WTC11 (cell line): ENCODE results near the gene MMAB. TPM values are rescaled to one million over a fixed set of nuclear protein-coding genes. Genes with fewer than 3 reads are reported as not detected.

Experiments used
- ATAC-seq: fragments of 200-7000 bp; cut with Tn5 transposase; 2 replicates; pipeline ENCODE4 v1.10.0; 2021; ENCODE audit warnings: mild to moderate bottlenecking, moderate library complexity
- CTCF ChIA-PET: fragments of 300-600 bp; sonication (Branson Sonifier 250); formaldehyde crosslinking; loops from one replicate; lab custom pipeline; 2021; ENCODE audit warnings: antibody characterized with exemption; lab: Charles Lee
- POLR2A ChIA-PET: fragments of 350-600 bp; sonication (Branson Sonifier 250); formaldehyde crosslinking; loops from one replicate; lab custom pipeline; 2021; ENCODE audit warnings: antibody characterized with exemption; lab: Charles Lee
- DNase-seq: peaks from one replicate; pipeline ENCODE4 v3.0.0; 2021; ENCODE audit warnings: low spot score
- H3K27ac Mint-ChIP-seq: 2 replicates; pipeline ENCODE4 v1.8.0; 2021; ENCODE audit warnings: mixed read lengths
- H3K27me3 Mint-ChIP-seq: 2 replicates; pipeline ENCODE4 v1.8.0; 2021; ENCODE audit warnings: low read depth, mild to moderate bottlenecking, moderate library complexity, mixed read lengths
- H3K36me3 Mint-ChIP-seq: 2 replicates; pipeline ENCODE4 v1.8.0; 2021; ENCODE audit warnings: mixed read lengths
- H3K4me1 Mint-ChIP-seq: 2 replicates; pipeline ENCODE4 v1.8.0; 2022; ENCODE audit warnings: mixed read lengths
- H3K4me3 Mint-ChIP-seq: 2 replicates; pipeline ENCODE4 v1.8.0; 2021; ENCODE audit warnings: mild to moderate bottlenecking, moderate library complexity, mixed read lengths
- H3K9me3 Mint-ChIP-seq: 2 replicates; pipeline ENCODE4 v1.8.0; 2021; ENCODE audit warnings: mixed read lengths
- AR ChIP-seq: fragments of 250-450 bp; sonication (Bioruptor Pico); IDR thresholded peaks from 2 replicates; pipeline ENCODE4 v1.9.0; 2021; ENCODE audit warnings: mild to moderate bottlenecking
- ATF1 ChIP-seq: sonication (generic); formaldehyde crosslinking; IDR thresholded peaks from 2 replicates; pipeline ENCODE4 v1.8.1; 2023; ENCODE audit warnings: mild to moderate bottlenecking, moderate library complexity, missing genetic modification reagents
- CDX4 ChIP-seq: fragments of 250-450 bp; sonication (Bioruptor Pico); IDR thresholded peaks from 2 replicates; pipeline ENCODE4 v1.9.0; 2021; ENCODE audit warnings: moderate library complexity, mild to moderate bottlenecking, inconsistent platforms, borderline replicate concordance
- EMX1 ChIP-seq: fragments of 250-450 bp; sonication (Bioruptor Pico); IDR thresholded peaks from 2 replicates; pipeline ENCODE4 v1.8.0; 2021; ENCODE audit warnings: mild to moderate bottlenecking
- FOXK1 ChIP-seq: sonication (generic); formaldehyde crosslinking; IDR thresholded peaks from 2 replicates; pipeline ENCODE4 v1.8.0; 2022; ENCODE audit warnings: mild to moderate bottlenecking, moderate library complexity, missing genetic modification reagents
- FOXP1 ChIP-seq: sonication (generic); formaldehyde crosslinking; IDR thresholded peaks from 2 replicates; pipeline ENCODE4 v1.8.0; 2022; ENCODE audit warnings: missing genetic modification reagents, mild to moderate bottlenecking, moderate library complexity, borderline replicate concordance
- MAX ChIP-seq: sonication (generic); formaldehyde crosslinking; IDR thresholded peaks from 2 replicates; pipeline ENCODE4 v1.8.0; 2022; ENCODE audit warnings: mild to moderate bottlenecking, missing genetic modification reagents
- MYBL2 ChIP-seq: sonication (generic); formaldehyde crosslinking; IDR thresholded peaks from 2 replicates; pipeline ENCODE4 v1.8.1; 2023; ENCODE audit warnings: mild to moderate bottlenecking, moderate library complexity, missing genetic modification reagents
- NFYB ChIP-seq: sonication (generic); formaldehyde crosslinking; conservative IDR thresholded peaks from 2 replicates; pipeline ENCODE4 v1.8.0; 2022; ENCODE audit warnings: low read depth, missing genetic modification reagents
- PREB ChIP-seq: sonication (generic); formaldehyde crosslinking; IDR thresholded peaks from 2 replicates; pipeline ENCODE4 v1.8.1; 2022; ENCODE audit warnings: mild to moderate bottlenecking, missing genetic modification reagents, moderate library complexity, borderline replicate concordance
- PRRX2 ChIP-seq: fragments of 250-450 bp; sonication (Bioruptor Pico); IDR thresholded peaks from 2 replicates; pipeline ENCODE4 v1.8.0; 2021; ENCODE audit warnings: mild to moderate bottlenecking
- RORB ChIP-seq: fragments of 250-450 bp; sonication (Bioruptor Pico); IDR thresholded peaks from 2 replicates; pipeline ENCODE4 v1.9.0; 2021; ENCODE audit warnings: mild to moderate bottlenecking
- TEAD1 ChIP-seq: sonication (generic); formaldehyde crosslinking; IDR thresholded peaks from 2 replicates; pipeline ENCODE4 v1.8.0; 2022; ENCODE audit warnings: mild to moderate bottlenecking, missing genetic modification reagents
- ZNF232 ChIP-seq: sonication (generic); formaldehyde crosslinking; IDR thresholded peaks from 2 replicates; pipeline ENCODE4 v1.8.0; 2022; ENCODE audit warnings: mild to moderate bottlenecking, missing genetic modification reagents
- total RNA-seq: library from RNA; stranded (reverse); gene quantifications from 3 replicates; pipeline ENCODE4 v1.2.3, GENCODE V29; 2021
- TF ChIP-seq, protein P1 (sequence below): sonication (generic); formaldehyde crosslinking; IDR thresholded peaks from 2 replicates; pipeline ENCODE4 v1.8.0; 2023; ENCODE audit warnings: missing genetic modification reagents
- TF ChIP-seq, protein P2 (sequence below): fragments of 250-450 bp; sonication (Bioruptor Pico); conservative IDR thresholded peaks from 2 replicates; pipeline ENCODE4 v1.9.0; 2021; ENCODE audit warnings: mild to moderate bottlenecking

The MMAB gene
- total RNA-seq, 1 experiment from 2014 or later, result 22.0 TPM

GRCh38 chr12:109562871-109563270 lies 10.4 kb downstream of the MMAB start:
- no peak overlapping the region for H3K27ac Mint-ChIP-seq
- peaks cover 22% of the 10 kb centered on the region for H3K36me3 Mint-ChIP-seq
- no peak for TF ChIP-seq EMX1 (CRISPR knock-in tag)
- TF ChIP-seq FOXK1 (CRISPR knock-in tag), result no peak
- TF ChIP-seq MAX (CRISPR knock-in tag), result no peak
- no peak for TF ChIP-seq ATF1 (CRISPR knock-in tag)
- TF ChIP-seq ZNF232 (CRISPR knock-in tag), result no peak
- TF ChIP-seq PREB (CRISPR knock-in tag), result no peak
- TF ChIP-seq MYBL2 (CRISPR knock-in tag), result no peak
- ATAC-seq, result no peak
- peaks cover 7% of the 10 kb centered on the region; the same call in 1 of the 2 replicates for H3K9me3 Mint-ChIP-seq
- no peaks in the 10 kb centered on the region for H3K4me1 Mint-ChIP-seq
- DNase-seq, result no peak
- H3K4me3 Mint-ChIP-seq, result no peak overlapping the region
- ChIA-PET CTCF (interaction anchor here (0.7 kb wide), 1 partner anchor 35 kb away, joined by 3 read pairs; no protein-coding TSS in a partner anchor), POLR2A (no interaction called here)
- H3K27me3 Mint-ChIP-seq, result no peaks in the 10 kb centered on the region

GRCh38 chr12:109561711-109562030 lies 11.6 kb downstream of the MMAB start:
- no peak overlapping the region for H3K27ac Mint-ChIP-seq
- H3K4me1 Mint-ChIP-seq, result no peaks in the 10 kb centered on the region
- H3K9me3 Mint-ChIP-seq, result peaks cover 7% of the 10 kb centered on the region; the same call in 1 of the 2 replicates
- TF ChIP-seq, protein P1, sequence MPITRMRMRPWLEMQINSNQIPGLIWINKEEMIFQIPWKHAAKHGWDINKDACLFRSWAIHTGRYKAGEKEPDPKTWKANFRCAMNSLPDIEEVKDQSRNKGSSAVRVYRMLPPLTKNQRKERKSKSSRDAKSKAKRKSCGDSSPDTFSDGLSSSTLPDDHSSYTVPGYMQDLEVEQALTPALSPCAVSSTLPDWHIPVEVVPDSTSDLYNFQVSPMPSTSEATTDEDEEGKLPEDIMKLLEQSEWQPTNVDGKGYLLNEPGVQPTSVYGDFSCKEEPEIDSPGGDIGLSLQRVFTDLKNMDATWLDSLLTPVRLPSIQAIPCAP (CRISPR knock-in tag), result no peak
- TF ChIP-seq PRRX2 (CRISPR knock-in tag) (no peak), ATF1 (CRISPR knock-in tag) (no peak), FOXP1 (no peak), RORB (CRISPR knock-in tag) (no peak), AR (CRISPR knock-in tag) (no peak), CDX4 (no peak), TEAD1 (CRISPR knock-in tag) (no peak), NFYB (no peak)
- TF ChIP-seq, protein P2, sequence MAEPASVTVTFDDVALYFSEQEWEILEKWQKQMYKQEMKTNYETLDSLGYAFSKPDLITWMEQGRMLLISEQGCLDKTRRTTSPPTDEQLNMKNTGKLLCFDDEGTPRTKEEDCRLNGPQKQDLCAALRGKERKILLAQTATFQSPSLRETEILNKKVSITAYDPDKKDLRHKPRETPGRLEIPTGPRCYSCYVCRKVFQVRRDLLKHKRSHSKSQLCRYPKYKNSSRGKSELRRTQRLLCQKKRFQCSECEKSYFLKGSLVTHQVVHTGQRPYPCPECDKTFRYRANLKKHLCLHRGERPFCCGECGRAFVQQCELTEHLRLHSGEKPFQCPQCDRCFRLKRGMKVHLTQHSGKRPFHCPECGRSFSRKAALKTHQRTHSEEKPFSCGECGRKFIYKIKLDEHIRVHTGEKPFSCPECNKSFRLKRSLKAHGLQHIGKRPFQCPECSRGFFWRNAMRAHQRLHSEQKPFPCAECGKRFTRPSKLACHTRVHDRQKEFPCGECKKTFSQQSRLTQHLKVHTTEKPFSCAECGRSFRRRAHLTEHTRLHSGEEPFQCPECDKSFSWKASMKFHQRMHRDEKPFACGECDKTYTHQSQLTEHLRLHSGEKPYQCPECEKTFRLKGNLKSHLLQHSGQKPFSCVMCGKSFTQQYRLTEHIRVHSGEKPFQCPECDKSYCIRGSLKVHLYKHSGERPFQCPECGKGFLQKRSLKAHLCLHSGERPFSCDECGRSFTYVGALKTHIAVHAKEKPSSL (CRISPR knock-in tag), result no peak
- CTCF ChIA-PET, result no interaction called here
- POLR2A ChIA-PET, result no interaction called here
- ATAC-seq (no peak), DNase-seq (no peak)
- H3K4me3 Mint-ChIP-seq, result no peak overlapping the region
- peaks cover 14% of the 10 kb centered on the region for H3K36me3 Mint-ChIP-seq
- no peaks in the 10 kb centered on the region for H3K27me3 Mint-ChIP-seq
